HEK293 (cell line): ENCODE measurements around the gene BCAS3.

Experiments used
- CTCF ChIA-PET: fragments of 350-600 bp; formaldehyde crosslinking; extraction: SDS; loops from one replicate; lab custom pipeline; 2021; ENCODE audit warnings: antibody characterized with exemption; lab: Yijun Ruan, JAX
- POLR2A ChIA-PET: fragments of 300-600 bp; formaldehyde crosslinking; extraction: SDS; loops from one replicate; lab custom pipeline; 2020; ENCODE audit warnings: antibody characterized with exemption, inconsistent platforms; lab: Yijun Ruan, JAX
- H3K27ac ChIP-seq: fragments of 200-500 bp; sonication (Bioruptor generic); 2 replicates; pipeline ENCODE4 v1.5.1; 2014; ENCODE audit warnings: low read depth, low read length, control low read depth, inconsistent platforms; ENCODE audit errors: extremely low read depth
- H3K36me3 ChIP-seq, 2 experiments: fragments of 200-500 bp in 1 of 2; sonication (Bioruptor generic) in 1 of 2; 1 replicate in 1 of 2; 2 replicates in 1 of 2; pipeline ENCODE4 v1.5.1; 2014 to 2017; ENCODE audit warnings: inconsistent platforms in 2 of 2, low read length in 2 of 2; ENCODE audit not compliant: control insufficient read depth in 2 of 2, insufficient read depth in 1 of 2
- H3K4me1 ChIP-seq: fragments of 200-500 bp; sonication (Bioruptor generic); 2 replicates; pipeline ENCODE4 v1.5.1; 2014; ENCODE audit warnings: mild to moderate bottlenecking, low read length, inconsistent platforms; ENCODE audit not compliant: control insufficient read depth, insufficient read depth
- H3K4me3 ChIP-seq: 2 replicates; pipeline ENCODE4 v1.5.1; 2011; ENCODE audit warnings: low read depth, mild to moderate bottlenecking, control low read depth, low read length, moderate library complexity
- H3K9me3 ChIP-seq: fragments of 200-500 bp; sonication (Bioruptor generic); 2 replicates; pipeline ENCODE4 v1.5.1; 2014; ENCODE audit warnings: low read depth, low read length, inconsistent platforms; ENCODE audit not compliant: control insufficient read depth, insufficient read depth
- GLI4 ChIP-seq: fragments of 450-650 bp; formaldehyde crosslinking; IDR thresholded peaks from 2 replicates; pipeline ENCODE4 v1.5.1; 2016; ENCODE audit warnings: missing biosample characterization, missing genetic modification characterization
- KLF1 ChIP-seq: fragments of 450-650 bp; formaldehyde crosslinking; IDR thresholded peaks from 2 replicates; pipeline ENCODE4 v1.5.1; 2016; ENCODE audit warnings: missing biosample characterization, missing genetic modification characterization
- REPIN1 ChIP-seq: fragments of 450-650 bp; formaldehyde crosslinking; IDR thresholded peaks from 2 replicates; pipeline ENCODE4 v1.5.1; 2017; ENCODE audit warnings: missing biosample characterization, missing genetic modification characterization, low read depth
- YY2 ChIP-seq: fragments of 450-650 bp; formaldehyde crosslinking; IDR thresholded peaks from 2 replicates; pipeline ENCODE4 v1.5.1; 2016; ENCODE audit warnings: missing biosample characterization, missing genetic modification characterization
- ZBTB26 ChIP-seq: fragments of 450-650 bp; formaldehyde crosslinking; optimal IDR thresholded peaks from 2 replicates; pipeline ENCODE3; 2016; ENCODE audit warnings: missing biosample characterization, mild to moderate bottlenecking, missing genetic modification characterization
- ZBTB6 ChIP-seq: fragments of 450-650 bp; formaldehyde crosslinking; IDR thresholded peaks from 2 replicates; pipeline ENCODE4 v1.5.1; 2017; ENCODE audit warnings: missing biosample characterization, missing genetic modification characterization
- ZBTB7A ChIP-seq: fragments of 450-650 bp; formaldehyde crosslinking; IDR thresholded peaks from 2 replicates; pipeline ENCODE4 v1.5.1; 2016; ENCODE audit warnings: low read depth, missing biosample characterization, missing genetic modification characterization
- ZBTB8A ChIP-seq: fragments of 450-650 bp; formaldehyde crosslinking; IDR thresholded peaks from 2 replicates; pipeline ENCODE4 v1.5.1; 2016; ENCODE audit warnings: missing biosample characterization, missing genetic modification characterization
- ZEB2 ChIP-seq: fragments of 450-650 bp; formaldehyde crosslinking; IDR thresholded peaks from 2 replicates; pipeline ENCODE4 v1.5.1; 2016; ENCODE audit warnings: missing biosample characterization, missing genetic modification characterization
- ZNF146 ChIP-seq: fragments of 450-650 bp; formaldehyde crosslinking; IDR thresholded peaks from 2 replicates; pipeline ENCODE4 v1.5.1; 2016; ENCODE audit warnings: missing biosample characterization, missing genetic modification characterization
- ZNF184 ChIP-seq: fragments of 450-650 bp; IDR thresholded peaks from 2 replicates; pipeline ENCODE4 v1.5.1; 2018; ENCODE audit warnings: missing biosample characterization, mild to moderate bottlenecking, missing genetic modification characterization
- ZNF202 ChIP-seq: fragments of 450-650 bp; formaldehyde crosslinking; IDR thresholded peaks from 2 replicates; pipeline ENCODE4 v1.5.1; 2016; ENCODE audit warnings: missing biosample characterization, missing genetic modification characterization, borderline replicate concordance
- ZNF211 ChIP-seq: fragments of 450-650 bp; formaldehyde crosslinking; IDR thresholded peaks from 2 replicates; pipeline ENCODE4 v1.5.1; 2016; ENCODE audit warnings: low read depth, missing biosample characterization, missing genetic modification characterization
- ZNF24 ChIP-seq: fragments of 450-650 bp; formaldehyde crosslinking; IDR thresholded peaks from 2 replicates; pipeline ENCODE4 v1.5.1; 2016; ENCODE audit warnings: missing biosample characterization, missing genetic modification characterization
- ZNF311 ChIP-seq: fragments of 450-650 bp; formaldehyde crosslinking; IDR thresholded peaks from 2 replicates; pipeline ENCODE4 v1.5.1; 2017; ENCODE audit warnings: missing biosample characterization, missing genetic modification characterization, borderline replicate concordance
- ZNF341 ChIP-seq: fragments of 450-650 bp; formaldehyde crosslinking; IDR thresholded peaks from 2 replicates; pipeline ENCODE4; 2016; ENCODE audit warnings: low read depth, missing biosample characterization, missing genetic modification characterization
- ZNF488 ChIP-seq: fragments of 450-650 bp; formaldehyde crosslinking; IDR thresholded peaks from 2 replicates; pipeline ENCODE4 v1.5.1; 2016; ENCODE audit warnings: missing biosample characterization, missing genetic modification characterization
- ZNF558 ChIP-seq: fragments of 450-650 bp; formaldehyde crosslinking; IDR thresholded peaks from 2 replicates; pipeline ENCODE4 v1.5.1; 2016; ENCODE audit warnings: missing biosample characterization, missing genetic modification characterization
- ZNF626 ChIP-seq: fragments of 450-650 bp; sonication (Bioruptor Pico); formaldehyde crosslinking; IDR thresholded peaks from 2 replicates; pipeline ENCODE4 v1.5.1; 2018; ENCODE audit warnings: missing biosample characterization, missing genetic modification characterization, inconsistent platforms
- ZXDB ChIP-seq: fragments of 450-650 bp; formaldehyde crosslinking; IDR thresholded peaks from 2 replicates; pipeline ENCODE4 v1.5.1; 2016; ENCODE audit warnings: missing biosample characterization, missing genetic modification characterization

Gene BCAS3

GRCh38 chr17:61168506-61168905, 490.9 kb downstream of the BCAS3 start:
- Histone ChIP-seq H3K27ac (no peak overlapping the region), H3K36me3 (peaks cover 0 to 4% of the 10 kb centered on the region in 2 experiments; a peak in 2 of 3 replicates), H3K9me3 (no peaks in the 10 kb centered on the region), H3K4me1 (no peaks in the 10 kb centered on the region), H3K4me3 (no peak overlapping the region)
- TF ChIP-seq ZNF211 (tag by site-specific recombination) (no peak), ZBTB8A (tag by site-specific recombination) (no peak), YY2 (tag by site-specific recombination) (no peak), ZNF24 (tag by site-specific recombination) (no peak), ZBTB7A (tag by site-specific recombination) (no peak), GLI4 (tag by site-specific recombination) (no peak), ZXDB (tag by site-specific recombination) (no peak), ZNF488 (tag by site-specific recombination) (no peak), ZBTB6 (no peak), ZNF626 (tag by site-specific recombination) (no peak), ZBTB26 (tag by site-specific recombination) (no peak), ZNF311 (tag by site-specific recombination) (no peak), REPIN1 (tag by site-specific recombination) (no peak), ZNF202 (tag by site-specific recombination) (no peak), ZEB2 (tag by site-specific recombination) (no peak), KLF1 (tag by site-specific recombination) (no peak), ZNF558 (tag by site-specific recombination) (no peak), ZNF184 (no peak)
- ChIA-PET POLR2A (no interaction called here), CTCF (no interaction called here)

GRCh38 chr17:61174310-61174709, 496.7 kb downstream of the BCAS3 start:
- no peak overlapping the region for H3K4me3 ChIP-seq
- H3K9me3 ChIP-seq: no peaks in the 10 kb centered on the region
- ChIA-PET CTCF (no interaction called here), POLR2A (interaction anchor here (0.5 kb wide), 1 partner anchor 166 kb away, joined by 3 read pairs; no protein-coding TSS in a partner anchor)
- TF ChIP-seq ZNF341 (tag by site-specific recombination) (no peak), ZNF146 (peak; percentile 74; the same call in 1 of the 2 replicates)
- H3K36me3 ChIP-seq: peaks cover 0 to 4% of the 10 kb centered on the region in 2 experiments; a peak in 2 of 3 replicates
- no peak overlapping the region for H3K27ac ChIP-seq
- H3K4me1 ChIP-seq: no peaks in the 10 kb centered on the region
